Measurements from ENCODE around the gene PEX7. TPM values are rescaled to one million over a fixed set of nuclear protein-coding genes. Genes with fewer than 3 reads are reported as not detected.

Gene PEX7
- total RNA-seq, 6 experiments from 2014 or later = 4.8 to 8.7 (median 5.2) TPM

DNA sequence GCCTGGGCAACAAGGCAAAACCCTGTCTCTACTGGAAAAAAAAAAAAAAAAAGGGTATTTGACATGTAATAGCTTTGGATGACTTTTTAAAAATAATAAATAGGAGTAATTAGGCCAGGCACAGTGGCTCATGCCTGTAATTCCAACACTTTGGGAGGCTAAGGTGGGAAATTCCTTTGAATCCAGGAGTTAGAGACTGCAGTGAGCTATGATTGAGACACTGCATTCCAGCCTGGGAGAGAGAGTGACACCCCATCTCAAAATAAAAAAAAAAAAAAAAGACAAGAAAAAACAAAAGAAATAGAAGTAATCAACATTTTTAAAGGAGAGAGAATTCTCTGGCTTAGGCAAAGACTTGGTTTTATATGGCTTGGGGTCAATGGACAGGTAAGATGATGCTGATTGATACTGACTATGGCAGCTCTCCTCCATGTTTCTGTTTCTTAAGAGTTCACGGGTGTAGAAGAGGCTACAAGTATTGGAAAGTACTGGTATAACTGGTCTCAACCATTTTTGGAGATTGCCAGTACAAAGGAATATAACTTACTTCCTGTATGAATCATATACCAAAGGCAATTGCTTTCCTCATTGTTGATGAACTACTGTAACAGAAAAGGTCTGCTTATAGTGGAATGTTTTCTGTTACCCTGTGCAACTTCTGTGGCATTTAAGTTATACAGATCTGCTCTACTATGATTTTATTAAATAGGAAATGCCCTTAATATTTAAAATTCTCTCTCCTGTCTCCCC, 40.2 kb upstream of the PEX7 start:
- Histone ChIP-seq H3K9me3 (no peaks in the 10 kb centered on the region), H3K4me3 (no peak overlapping the region), H3K4me1 (peaks cover 0 to 14% (median 0%) of the 10 kb centered on the region in 4 donors), H3K27ac (no peak overlapping the region), H3K27me3 (no peaks in the 10 kb centered on the region), H3K36me3 (no peaks in the 10 kb centered on the region)
- peak in 1 of 4 donors; percentile 9 for ATAC-seq
- WGBS (ENCODE audit: insufficient coverage, low coverage, low lambda C conversion rate, missing lambda C conversion rate) = 67% methylated on average over 1 of the region's 1 CpG
- intact Hi-C loops (cut with DNase I) = no loop called here
- no peak for TF ChIP-seq POLR2A (IDR thresholded peaks at IDR 0.05)
- TF ChIP-seq, protein P1, sequence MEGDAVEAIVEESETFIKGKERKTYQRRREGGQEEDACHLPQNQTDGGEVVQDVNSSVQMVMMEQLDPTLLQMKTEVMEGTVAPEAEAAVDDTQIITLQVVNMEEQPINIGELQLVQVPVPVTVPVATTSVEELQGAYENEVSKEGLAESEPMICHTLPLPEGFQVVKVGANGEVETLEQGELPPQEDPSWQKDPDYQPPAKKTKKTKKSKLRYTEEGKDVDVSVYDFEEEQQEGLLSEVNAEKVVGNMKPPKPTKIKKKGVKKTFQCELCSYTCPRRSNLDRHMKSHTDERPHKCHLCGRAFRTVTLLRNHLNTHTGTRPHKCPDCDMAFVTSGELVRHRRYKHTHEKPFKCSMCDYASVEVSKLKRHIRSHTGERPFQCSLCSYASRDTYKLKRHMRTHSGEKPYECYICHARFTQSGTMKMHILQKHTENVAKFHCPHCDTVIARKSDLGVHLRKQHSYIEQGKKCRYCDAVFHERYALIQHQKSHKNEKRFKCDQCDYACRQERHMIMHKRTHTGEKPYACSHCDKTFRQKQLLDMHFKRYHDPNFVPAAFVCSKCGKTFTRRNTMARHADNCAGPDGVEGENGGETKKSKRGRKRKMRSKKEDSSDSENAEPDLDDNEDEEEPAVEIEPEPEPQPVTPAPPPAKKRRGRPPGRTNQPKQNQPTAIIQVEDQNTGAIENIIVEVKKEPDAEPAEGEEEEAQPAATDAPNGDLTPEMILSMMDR (IDR thresholded peaks at IDR 0.05) = no peak
- no peak for DNase-seq

DNA sequence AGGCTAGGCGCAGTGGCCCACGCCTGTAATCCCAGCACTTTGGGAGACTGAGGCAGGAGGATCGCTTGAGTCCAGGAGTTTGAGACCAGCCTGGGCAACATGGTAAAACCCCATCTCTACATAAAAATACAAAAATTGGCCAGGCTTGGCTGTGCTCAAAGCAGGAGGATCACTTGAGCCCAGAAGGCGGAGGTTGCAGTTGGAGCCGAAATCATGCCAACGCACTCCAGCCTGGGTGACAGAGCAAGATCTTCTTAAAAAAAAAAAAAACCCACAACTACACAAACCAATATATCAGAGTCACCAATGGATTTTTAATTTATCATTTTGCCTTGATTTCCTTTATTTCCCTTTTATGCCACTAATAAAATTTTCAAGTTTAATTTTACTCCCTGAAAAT, 39.4 kb upstream of the PEX7 start:
- WGBS (ENCODE audit: insufficient coverage, low coverage, low lambda C conversion rate, missing lambda C conversion rate) = 100% methylated on average over 6 of the region's 6 CpGs
- Histone ChIP-seq H3K36me3 (no peaks in the 10 kb centered on the region), H3K4me3 (no peak overlapping the region), H3K9me3 (no peaks in the 10 kb centered on the region), H3K27me3 (no peaks in the 10 kb centered on the region), H3K27ac (no peak overlapping the region), H3K4me1 (peaks cover 0 to 22% (median under 1%) of the 10 kb centered on the region in 4 donors)
- intact Hi-C loops (cut with DNase I) = no loop called here
- TF ChIP-seq POLR2A (IDR thresholded peaks at IDR 0.05) = no peak
- TF ChIP-seq, protein P1 (IDR thresholded peaks at IDR 0.05) = no peak
- DNase-seq (no peak), ATAC-seq (no peak)

DNA sequence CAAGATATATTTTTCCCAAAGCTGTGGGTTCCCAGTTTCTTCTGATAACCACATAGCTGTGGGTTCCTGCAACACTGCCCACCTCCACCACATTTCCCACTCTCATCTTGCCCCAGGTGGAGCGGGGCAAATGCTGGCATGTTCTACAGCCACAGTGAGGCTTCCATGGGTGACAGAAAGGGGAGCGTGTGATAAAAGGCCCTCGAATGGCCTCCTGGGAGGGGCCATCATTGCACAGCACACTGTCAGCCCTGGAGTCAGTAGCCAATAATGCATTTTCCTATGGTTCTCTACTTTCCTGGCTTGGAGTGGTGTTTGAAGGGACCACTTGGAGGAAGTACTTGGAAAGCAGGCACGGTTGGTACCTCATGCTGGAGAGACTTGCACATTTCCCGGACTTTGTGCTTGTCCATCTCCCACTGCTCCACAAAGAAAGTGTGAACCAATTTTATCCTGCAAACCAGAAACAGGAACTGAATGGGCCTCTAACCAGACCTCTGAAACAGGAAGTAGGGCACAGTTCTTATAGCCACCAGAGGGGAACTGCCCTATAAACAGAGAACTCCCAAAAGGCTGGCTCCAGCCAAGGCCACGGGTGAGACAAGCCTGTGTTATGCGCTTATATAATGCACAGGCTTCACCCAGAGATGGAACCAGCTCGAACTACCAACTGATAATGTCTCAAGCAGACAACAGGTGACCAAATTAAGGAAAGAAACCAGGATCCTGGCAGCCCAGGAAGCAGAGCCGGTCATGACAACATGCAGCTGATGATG, 38.7 kb upstream of the PEX7 start:
- Histone ChIP-seq H3K4me1 (peaks cover 0 to 28% (median 3%) of the 10 kb centered on the region in 4 donors), H3K27me3 (no peaks in the 10 kb centered on the region), H3K36me3 (no peaks in the 10 kb centered on the region), H3K27ac (peak overlapping the region in 1 of 3 donors; percentile 13), H3K9me3 (no peaks in the 10 kb centered on the region), H3K4me3 (no peak overlapping the region)
- TF ChIP-seq, protein P1 (IDR thresholded peaks at IDR 0.05) = no peak
- TF ChIP-seq POLR2A (IDR thresholded peaks at IDR 0.05) = no peak
- intact Hi-C loops (cut with DNase I) = no loop called here
- WGBS (ENCODE audit: insufficient coverage, low coverage, low lambda C conversion rate, missing lambda C conversion rate) = 61% methylated on average over 8 of the region's 9 CpGs
- DNase-seq (no peak), ATAC-seq (peak; percentile 47 to 63 (median 58))

DNA sequence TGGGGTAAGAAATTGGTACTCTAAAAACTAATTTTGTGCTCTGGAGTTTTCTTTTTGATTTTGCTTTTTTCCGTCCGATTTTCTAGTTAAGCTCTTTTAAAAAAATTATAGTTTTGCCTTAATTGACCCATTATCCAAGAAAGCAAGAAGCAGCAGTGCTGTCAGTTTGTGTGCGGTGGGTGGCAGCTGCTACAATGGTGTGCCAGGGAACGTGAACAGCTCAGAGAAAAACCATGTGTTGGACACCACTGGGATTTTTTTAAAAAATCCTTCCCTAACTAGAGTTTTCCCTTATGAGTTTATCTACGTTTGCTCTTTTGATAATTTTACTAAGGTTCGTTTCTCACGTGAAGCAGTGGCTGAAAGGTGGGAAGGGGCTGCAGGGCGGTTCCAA, 38.1 kb upstream of the PEX7 start:
- H3K27me3 ChIP-seq = no peaks in the 10 kb centered on the region
- intact Hi-C loops (cut with DNase I) = no loop called here
- WGBS (ENCODE audit: insufficient coverage, low coverage, low lambda C conversion rate, missing lambda C conversion rate) = 60% methylated on average over 8 of the region's 8 CpGs
- H3K4me1 ChIP-seq = peaks cover 0 to 28% (median 6%) of the 10 kb centered on the region in 4 donors
- DNase-seq (no peak), ATAC-seq (no peak)
- H3K27ac ChIP-seq = peak overlapping the region in 1 of 3 donors; percentile 13
- H3K9me3 ChIP-seq = no peaks in the 10 kb centered on the region
- TF ChIP-seq POLR2A (IDR thresholded peaks at IDR 0.05) = no peak
- TF ChIP-seq, protein P1 (IDR thresholded peaks at IDR 0.05) = no peak
- H3K4me3 ChIP-seq = no peak overlapping the region
- no peaks in the 10 kb centered on the region for H3K36me3 ChIP-seq
